ENCODE results near the gene GBX1. TPM values are rescaled to one million over a fixed set of nuclear protein-coding genes. Genes with fewer than 3 reads are reported as not detected.

GBX1 gene
- total RNA-seq, 1 experiment from 2014 or later = not detected

- no TSS peak for BruUV-seq (replicated peaks)
- peaks cover under 1% of the 10 kb centered on the region for H3K27me3 Mint-ChIP-seq (ENCODE audit: insufficient read depth, unreplicated experiment)
- H3K36me3 Mint-ChIP-seq (ENCODE audit: insufficient read depth, unreplicated experiment) = peaks cover 43% of the 10 kb centered on the region
- no peak for TF ChIP-seq CTCF (IDR thresholded peaks at IDR 0.05; ENCODE audit: unreplicated experiment)
- intact Hi-C loops (cut with micrococcal nuclease) = loop anchor here (1.0 kb wide), 1 partner anchor 16 kb away; the partner anchor contains the start of gene ABCF2
- no peaks in the 10 kb centered on the region for H3K9me3 Mint-ChIP-seq (ENCODE audit: unreplicated experiment)
- no peak overlapping the region for H3K4me3 Mint-ChIP-seq (ENCODE audit: unreplicated experiment)
- POLR2A ChIA-PET = interaction anchor here (0.7 kb wide), 1 partner anchor 57 kb away, joined by 3 read pairs; no protein-coding TSS in a partner anchor
- H3K27ac Mint-ChIP-seq (ENCODE audit: low read depth, unreplicated experiment) = no peak overlapping the region
- DNase-seq (ENCODE audit: unreplicated experiment) = no peak
- CTCF ChIA-PET = interaction anchor here (0.6 to 0.9 kb wide), 3 partner anchors 39 to 100 kb away, joined by 3 to 7 read pairs (median 3); no protein-coding TSS in a partner anchor
- H3K4me1 Mint-ChIP-seq (ENCODE audit: insufficient read depth, unreplicated experiment) = peaks cover 6% of the 10 kb centered on the region
Observed at GRCh38 chr7:151211155-151211772, 43.8 kb upstream of the GBX1 start.

DNA sequence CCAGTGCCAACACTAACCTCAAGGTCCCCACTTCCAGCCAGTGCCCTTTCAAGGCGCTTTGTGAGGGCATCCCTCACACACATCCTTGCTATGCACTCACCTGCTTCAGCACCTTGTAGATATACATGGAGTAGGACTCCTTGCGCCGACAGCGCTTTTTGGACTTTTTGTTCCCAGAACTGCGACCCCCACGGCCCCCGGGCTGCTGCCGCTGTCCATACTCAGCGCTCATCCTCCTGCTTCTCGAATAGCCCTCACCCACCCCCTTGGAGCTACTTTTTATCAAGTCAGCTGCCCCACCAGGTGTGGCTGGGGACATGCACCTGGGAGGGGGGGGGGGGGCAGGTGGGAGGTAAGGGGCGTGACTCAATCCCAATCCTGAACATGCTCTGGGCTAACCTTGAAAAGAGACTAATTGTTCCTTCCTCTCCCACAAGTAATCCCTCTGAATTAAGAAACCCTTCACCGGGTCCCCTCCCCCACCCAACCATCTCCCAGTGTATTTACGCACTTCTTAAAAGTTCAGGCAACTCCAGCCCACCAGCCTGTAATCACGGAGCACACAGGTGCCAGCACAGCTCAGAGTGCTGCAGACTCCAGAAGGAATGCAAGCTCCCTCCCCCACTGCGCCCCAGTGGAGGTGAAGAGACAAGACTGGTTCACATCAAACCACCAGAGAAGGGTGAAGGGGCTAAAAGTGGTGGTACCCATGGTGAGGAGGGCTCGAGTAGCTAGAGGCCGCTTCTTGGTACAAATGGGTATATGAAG is 42.8 kb upstream of the GBX1 start, which contains the start of gene H2BK1:
H2BK1 (minus strand) TSS at position 402 of the 768 bp plus-strand sequence; CDS start at position 232, 170 bp downstream.
- ChIA-PET CTCF (interaction anchor here (0.7 kb wide), 1 partner anchor 38 kb away, joined by 7 read pairs; no protein-coding TSS in a partner anchor), POLR2A (no interaction called here)
- Mint-ChIP-seq H3K4me1 (ENCODE audit: insufficient read depth, unreplicated experiment) (peaks cover 6% of the 10 kb centered on the region), H3K9me3 (ENCODE audit: unreplicated experiment) (no peaks in the 10 kb centered on the region), H3K27me3 (ENCODE audit: insufficient read depth, unreplicated experiment) (peaks cover 10% of the 10 kb centered on the region), H3K36me3 (ENCODE audit: insufficient read depth, unreplicated experiment) (peaks cover 34% of the 10 kb centered on the region), H3K27ac (ENCODE audit: low read depth, unreplicated experiment) (no peak within 1 kb of the TSS), H3K4me3 (ENCODE audit: unreplicated experiment) (no peak within 1 kb of the TSS)
- intact Hi-C loops (cut with micrococcal nuclease) = no loop called here
- no TSS peak for BruUV-seq (replicated peaks)
- TF ChIP-seq CTCF (IDR thresholded peaks at IDR 0.05; ENCODE audit: unreplicated experiment) = no peak
- DNase-seq (ENCODE audit: unreplicated experiment) = no peak

GRCh38 chr7:151209588-151209987 is 42.1 kb upstream of the GBX1 start:
- Mint-ChIP-seq H3K27me3 (ENCODE audit: insufficient read depth, unreplicated experiment) (peaks cover 17% of the 10 kb centered on the region), H3K9me3 (ENCODE audit: unreplicated experiment) (no peaks in the 10 kb centered on the region), H3K36me3 (ENCODE audit: insufficient read depth, unreplicated experiment) (peaks cover 27% of the 10 kb centered on the region), H3K27ac (ENCODE audit: low read depth, unreplicated experiment) (no peak overlapping the region), H3K4me3 (ENCODE audit: unreplicated experiment) (no peak overlapping the region), H3K4me1 (ENCODE audit: insufficient read depth, unreplicated experiment) (peaks cover 6% of the 10 kb centered on the region)
- no peak for TF ChIP-seq CTCF (IDR thresholded peaks at IDR 0.05; ENCODE audit: unreplicated experiment)
- DNase-seq (ENCODE audit: unreplicated experiment) = no peak
- no TSS peak for BruUV-seq (replicated peaks)
- intact Hi-C loops (cut with micrococcal nuclease) = no loop called here
- POLR2A ChIA-PET = no interaction called here
- CTCF ChIA-PET = no interaction called here

- Mint-ChIP-seq H3K27me3 (ENCODE audit: insufficient read depth, unreplicated experiment) (peaks cover 29% of the 10 kb centered on the region), H3K9me3 (ENCODE audit: unreplicated experiment) (no peaks in the 10 kb centered on the region), H3K4me1 (ENCODE audit: insufficient read depth, unreplicated experiment) (peaks cover 6% of the 10 kb centered on the region), H3K36me3 (ENCODE audit: insufficient read depth, unreplicated experiment) (peaks cover 15% of the 10 kb centered on the region), H3K27ac (ENCODE audit: low read depth, unreplicated experiment) (no peak overlapping the region), H3K4me3 (ENCODE audit: unreplicated experiment) (no peak overlapping the region)
- TF ChIP-seq CTCF (IDR thresholded peaks at IDR 0.05; ENCODE audit: unreplicated experiment) = no peak
- ChIA-PET POLR2A (interaction anchor here (1.1 to 1.2 kb wide), 2 partner anchors 19 to 24 kb away, joined by 3 to 6 read pairs; partner anchors contain the start of genes ABCF2 and CHPF2), CTCF (interaction anchor here (0.9 kb wide), 1 partner anchor 84 kb away, joined by 5 read pairs; no protein-coding TSS in a partner anchor)
- no peak for DNase-seq (ENCODE audit: unreplicated experiment)
- intact Hi-C loops (cut with micrococcal nuclease) = no loop called here
- no TSS peak for BruUV-seq (replicated peaks)
Observed at GRCh38 chr7:151208253-151208862, 40.9 kb upstream of the GBX1 start.
